Measurements from ENCODE around the gene CES1.
"Not testable (repeated sequence)": the region's sequence is repeated elsewhere in the genome, so short reads cannot be mapped to it uniquely, and the experiment has no call there.

The CES1 gene

DNA sequence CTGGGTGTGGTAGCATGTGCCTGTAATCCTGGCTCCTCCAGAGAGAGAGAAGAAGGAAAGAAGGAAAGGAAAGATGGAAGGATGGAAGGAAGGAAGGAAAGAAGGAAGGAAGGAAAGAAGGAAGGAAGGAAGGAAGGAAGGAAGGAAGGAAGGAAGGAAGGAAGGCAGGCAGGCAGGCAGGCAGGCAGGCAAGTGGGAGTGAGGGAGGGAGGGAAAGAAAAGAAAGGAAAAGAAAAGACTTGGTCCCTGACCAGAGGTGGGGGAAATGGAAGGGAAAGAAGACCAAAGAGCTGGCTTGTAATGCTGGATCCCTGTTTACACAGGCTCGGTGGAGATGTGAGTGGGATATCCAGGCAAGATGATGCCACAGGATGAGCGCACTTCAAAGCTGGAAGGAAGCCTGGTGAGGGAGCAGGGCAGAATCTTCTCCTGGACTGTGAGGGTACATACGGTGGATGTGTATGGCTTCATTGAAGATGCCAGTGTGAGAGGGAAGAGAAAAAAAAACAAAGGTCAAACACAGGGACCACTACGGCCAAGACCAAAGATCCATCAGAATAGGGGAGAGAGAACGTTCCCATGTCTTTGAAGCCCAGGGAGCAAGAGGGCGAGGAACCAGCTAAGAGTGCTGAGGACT is 2.1 kb downstream of the CES1 start:
- no peak for DNase-seq (ENCODE audit: low read depth)

DNA sequence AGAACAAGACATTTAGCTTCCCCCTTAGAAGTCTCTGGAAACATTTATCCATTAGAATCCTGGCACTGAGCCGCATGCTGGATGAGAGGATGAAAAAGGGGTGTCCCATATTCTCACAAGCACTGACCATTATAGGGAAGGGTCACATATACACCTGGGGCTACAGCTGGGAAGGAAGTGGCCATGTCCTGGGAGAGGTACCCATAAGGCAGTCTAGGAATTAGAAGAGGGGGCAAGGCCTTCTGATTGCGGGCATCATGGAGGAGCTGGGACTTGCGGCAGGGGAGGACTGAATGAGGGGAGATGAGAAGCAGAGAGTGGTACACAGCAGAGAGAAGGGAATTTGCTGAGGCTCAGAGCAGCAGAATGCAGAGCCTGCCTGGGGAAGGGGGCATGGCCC is 3.7 kb downstream of the CES1 start:
- not testable (repeated sequence) for DNase-seq (ENCODE audit: low read depth)

DNA sequence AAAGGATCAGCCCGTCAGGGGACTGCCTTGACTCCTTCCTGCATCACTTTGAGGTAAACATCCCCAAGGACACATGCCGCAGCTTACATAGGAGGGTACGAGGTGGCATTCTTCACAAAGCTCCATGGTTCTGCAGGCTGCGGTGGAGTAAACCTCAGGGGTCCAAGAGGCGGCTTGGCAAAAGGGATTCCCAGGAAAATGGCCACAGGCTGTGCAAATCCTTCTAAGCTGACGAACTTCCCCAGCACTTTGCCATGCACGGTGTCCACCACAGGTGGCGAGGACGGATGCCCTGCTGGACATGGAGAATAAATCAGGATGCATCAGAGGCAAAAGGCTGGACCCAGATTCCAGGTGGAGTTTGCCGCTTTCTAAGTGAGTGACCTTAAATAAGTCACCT is 4.2 kb downstream of the CES1 start:
- no peak for DNase-seq (ENCODE audit: low read depth)

DNA sequence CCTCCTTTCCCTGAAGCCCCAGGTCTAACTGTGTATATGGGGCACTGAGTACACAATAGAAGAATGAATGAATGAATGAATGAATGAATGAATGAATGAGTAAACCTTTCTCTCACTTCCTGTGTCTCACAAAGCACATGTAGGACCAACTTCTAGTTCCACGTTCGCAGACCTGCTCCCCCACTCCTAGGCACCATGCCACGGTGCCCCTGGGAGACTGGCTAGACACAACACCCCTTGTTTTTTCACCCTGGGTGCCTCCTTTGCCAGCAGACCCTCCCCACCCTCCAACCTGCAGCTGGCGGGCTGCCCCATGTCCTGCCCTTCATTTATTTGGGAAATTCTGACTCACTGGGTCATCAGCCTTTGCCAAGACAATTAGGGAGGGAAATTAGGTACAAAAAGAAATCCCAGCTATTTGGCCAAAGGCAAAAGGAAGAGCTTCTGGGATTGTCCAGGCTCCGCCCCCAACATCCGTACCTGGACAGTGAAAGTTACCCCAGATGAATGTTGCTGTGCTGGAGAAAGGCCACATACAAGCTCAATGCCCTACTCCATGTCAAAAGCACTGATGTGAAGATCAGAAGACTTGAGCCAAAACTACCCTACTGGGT is 7.7 kb downstream of the CES1 start:
- DNase-seq (ENCODE audit: low read depth): no peak

DNA sequence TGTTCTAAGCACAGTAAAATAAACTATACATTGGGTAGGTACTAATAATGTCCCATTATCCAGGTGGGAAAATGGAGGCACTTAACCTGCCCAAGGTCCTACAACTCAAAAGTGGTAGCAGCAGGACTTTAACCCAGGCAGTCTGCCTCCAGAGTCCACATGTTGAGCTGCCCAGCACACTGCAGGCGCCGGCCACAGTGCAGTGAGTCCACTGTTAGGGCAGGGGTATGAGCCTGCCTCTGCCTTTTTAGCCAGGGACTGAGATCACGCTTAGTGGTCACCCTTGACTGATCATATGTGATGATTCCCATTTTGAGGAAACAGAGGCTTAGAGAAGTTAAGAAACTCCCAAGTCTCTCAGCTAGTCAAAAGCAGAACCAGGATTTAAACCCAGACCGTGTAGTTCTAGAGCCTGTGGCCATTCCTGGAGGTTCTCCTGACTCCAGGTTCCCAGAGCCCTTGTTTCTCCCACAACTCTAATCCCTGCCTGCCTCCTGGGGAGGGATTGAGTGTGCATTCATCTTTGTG is 8.4 kb downstream of the CES1 start:
- DNase-seq (ENCODE audit: low read depth): no peak

DNA sequence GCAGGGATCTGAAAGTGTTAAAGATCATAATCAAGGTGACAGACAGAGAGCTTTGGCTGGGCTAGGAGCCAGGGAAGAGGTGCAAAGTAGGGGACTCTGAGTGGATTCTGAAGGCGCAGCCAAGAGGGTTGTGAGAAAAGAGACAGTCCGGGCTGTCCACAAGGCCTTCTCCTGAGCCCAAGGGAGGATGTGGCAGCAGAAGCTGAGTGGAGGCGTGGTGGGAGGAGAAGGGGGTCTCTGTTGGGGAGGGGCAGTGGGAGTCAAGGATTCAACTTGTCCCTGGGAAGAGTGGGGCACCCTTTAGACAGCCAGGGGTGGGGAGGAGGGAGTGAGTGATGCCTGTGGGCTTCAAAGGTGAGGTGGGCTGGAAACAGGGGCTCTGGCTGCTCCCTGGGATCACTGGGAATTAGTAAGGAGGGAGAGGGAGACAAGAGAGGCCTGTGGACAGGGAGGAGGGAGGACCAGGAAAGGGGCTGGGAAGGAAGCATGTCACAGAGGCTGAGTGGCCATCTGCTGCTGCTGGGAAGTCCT is 10.6 kb downstream of the CES1 start:
- no peak for DNase-seq (ENCODE audit: low read depth)

DNA sequence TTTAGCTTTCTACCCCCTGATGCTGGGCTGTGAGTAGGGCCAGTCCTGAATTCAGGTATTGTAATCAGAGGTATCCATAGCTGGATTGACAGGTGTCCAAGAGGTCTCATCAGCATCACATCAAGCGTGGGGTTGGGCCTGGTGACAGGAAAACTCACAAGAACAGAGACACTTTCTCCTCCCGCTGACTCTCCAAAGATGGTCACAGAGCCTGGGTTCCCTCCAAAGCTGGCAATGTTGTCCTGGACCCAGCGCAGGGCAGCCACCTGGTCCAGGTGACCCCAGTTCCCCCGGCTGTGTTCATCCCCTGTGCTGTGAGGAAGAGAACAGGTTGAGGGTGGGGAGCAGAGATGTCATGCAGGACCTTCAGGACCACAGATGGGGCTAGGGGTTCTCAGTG is 11.7 kb downstream of the CES1 start:
- no peak for DNase-seq (ENCODE audit: low read depth)

DNA sequence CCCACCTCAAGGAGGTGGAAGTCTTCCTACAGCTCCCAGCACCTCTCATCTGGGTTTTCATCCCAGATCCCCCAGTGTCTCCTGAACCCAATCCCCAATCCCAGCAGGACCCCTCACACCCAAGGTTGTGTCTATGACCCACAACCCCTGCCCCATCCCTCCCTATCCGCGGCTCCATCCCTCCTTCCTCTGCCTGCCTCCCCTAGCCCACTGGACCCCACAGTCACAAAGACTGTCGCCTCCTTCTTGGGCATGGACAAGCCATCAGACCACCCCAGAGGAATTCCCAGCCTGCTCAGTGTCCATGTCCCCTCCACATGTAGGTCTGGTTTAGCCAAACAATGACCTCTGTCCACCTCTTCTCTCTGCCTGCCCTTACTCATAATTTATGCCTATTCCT is 12.3 kb downstream of the CES1 start:
- no peak for DNase-seq (ENCODE audit: low read depth)

DNA sequence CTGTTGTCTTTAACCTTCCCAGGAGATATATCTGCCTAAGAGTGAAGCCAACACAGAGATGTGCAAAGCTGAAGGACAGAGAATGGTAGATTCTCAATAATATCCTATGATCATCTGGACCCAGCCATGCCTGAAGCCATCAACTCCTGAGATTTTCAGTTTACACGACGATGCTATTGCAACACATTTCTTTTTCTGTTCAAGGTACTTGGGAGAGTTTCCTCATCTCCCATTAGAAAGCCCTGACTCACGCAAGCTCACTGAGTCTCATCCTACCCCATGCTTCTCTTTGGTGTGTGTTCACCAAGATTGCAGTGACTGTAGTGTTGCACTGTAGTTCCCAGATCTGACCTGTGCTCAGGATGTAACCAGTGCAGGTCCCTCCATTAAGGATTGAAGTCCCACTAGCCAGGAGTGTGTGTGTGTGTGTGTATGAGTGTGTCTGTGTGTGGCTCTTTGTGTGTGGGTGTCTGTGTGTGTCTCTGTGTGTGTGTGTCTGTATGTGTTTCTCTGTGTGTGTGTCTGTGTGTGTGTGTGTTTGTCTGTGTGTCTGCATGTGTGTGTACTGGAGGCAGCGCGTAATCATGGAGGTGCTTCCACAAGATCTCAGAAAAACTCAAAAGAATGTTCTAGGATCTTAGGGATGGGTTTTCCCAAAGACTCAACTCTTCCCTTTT is 15.5 kb downstream of the CES1 start:
- no peak for DNase-seq (ENCODE audit: low read depth)

DNA sequence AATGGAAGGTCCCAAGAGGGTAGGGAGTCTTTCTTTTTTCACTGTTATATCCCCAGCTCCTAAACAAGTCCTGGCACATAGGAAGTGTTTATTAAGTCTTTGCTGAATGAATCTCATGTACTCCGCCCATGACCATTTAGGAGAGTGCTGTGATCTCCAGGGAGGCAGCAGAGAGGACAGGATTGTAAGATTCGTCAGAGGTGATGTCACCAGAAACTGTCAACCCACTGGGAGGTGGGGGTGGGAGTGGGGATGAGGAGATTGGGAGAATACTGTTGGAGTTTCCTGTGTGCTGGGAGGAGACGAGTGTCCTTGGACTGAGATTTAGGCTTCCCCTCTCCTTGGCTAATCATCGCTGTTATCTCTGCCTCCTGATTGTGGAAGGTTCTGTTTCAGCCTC is 16.7 kb downstream of the CES1 start:
- not testable (repeated sequence) for DNase-seq (ENCODE audit: low read depth)

DNA sequence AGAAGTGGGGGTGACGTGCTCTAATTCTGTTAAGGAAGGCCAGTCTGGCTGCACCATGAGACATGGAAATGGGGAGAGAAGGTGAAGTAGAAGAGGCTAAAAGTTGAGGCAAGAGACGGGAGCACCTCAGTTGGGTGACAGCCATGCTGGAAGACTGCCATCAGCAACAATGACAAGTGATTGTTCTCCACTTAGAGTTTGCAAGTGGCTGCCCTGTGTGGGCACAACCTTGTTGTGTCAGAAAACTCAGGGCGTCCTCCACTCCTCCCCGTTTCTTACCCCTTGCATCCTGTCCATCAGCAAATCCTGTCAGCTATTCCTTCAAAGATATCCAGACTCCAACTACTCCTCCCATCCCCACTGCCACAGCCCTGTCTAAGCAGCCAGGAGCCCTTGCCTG is 17.6 kb downstream of the CES1 start:
- DNase-seq (ENCODE audit: low read depth): no peak

DNA sequence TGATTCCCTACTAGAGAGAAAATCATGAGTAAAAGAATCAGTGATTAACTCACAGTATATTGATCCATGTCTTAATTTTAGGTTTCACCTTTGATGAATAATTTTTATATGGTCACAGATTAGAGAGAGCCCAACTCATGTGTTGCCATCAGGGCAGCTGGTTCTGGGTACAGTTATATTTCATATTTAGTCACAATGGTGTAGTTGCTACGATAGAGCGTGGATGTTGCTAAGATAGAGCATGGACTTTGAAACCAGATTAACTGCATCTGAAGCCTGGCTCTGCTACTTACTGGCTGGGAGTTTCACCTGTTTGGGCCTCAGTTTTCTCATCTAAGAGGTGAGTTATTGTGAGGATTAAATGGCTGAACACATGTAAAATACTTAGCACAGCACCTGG is 18.7 kb downstream of the CES1 start:
- not testable (repeated sequence) for DNase-seq (ENCODE audit: low read depth)

DNA sequence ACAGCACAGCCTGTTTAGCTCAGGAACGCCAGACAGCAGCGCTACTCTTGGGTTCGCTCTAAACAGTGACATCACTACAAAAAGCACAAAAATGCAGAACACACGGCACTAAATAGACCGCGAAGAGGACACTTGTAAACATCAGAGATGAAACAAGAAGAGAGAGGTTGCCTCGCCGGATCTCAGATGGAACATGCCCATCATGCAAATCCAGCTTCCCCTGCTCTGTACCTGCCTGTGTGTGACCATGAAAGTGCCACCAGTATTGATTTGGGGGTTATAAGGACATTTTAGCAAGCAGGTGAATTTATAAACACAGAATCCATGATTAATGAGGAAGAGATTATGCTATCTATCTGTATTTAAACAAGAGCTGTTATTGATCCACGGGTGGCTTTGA is 19.2 kb downstream of the CES1 start:
- not testable (repeated sequence) for DNase-seq (ENCODE audit: low read depth)

DNA sequence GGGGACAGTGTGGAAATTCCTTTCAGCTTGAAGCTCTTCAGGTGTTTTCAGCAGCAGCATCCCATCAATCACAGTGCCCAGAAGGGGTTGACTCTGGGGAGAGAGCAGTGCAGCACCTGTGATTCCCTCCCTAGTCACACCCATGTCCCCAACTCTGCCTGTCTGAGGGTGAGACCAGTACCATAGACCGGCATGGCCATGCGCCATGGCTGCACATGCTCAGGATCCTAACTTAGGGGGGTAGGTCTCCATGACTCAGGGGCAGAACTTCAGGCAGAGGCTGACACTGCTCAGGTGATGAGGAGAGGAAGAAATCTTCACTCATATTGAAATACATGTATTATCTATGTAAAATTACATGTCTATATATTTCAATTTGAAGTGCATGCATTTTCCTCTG is 19.9 kb downstream of the CES1 start:
- no peak for DNase-seq (ENCODE audit: low read depth)

DNA sequence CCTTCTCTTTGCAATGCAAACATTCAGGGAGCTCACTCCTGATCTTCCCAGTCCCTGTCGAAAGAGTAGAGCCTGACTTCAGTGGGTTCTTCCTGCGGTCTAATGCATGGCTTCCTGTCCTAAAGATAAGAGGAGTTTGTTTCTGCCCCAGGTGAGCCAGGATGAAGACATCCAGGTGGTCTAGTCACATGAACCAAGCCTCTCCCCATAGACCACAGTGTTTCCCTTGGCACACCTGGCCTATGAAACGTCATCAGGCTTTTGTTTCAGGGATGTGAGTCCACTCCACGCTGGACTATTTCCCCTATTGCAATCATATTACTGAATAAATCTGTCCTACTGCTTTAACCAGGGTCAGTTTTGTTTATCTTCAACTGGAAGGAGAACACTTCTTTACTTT is 21.1 kb downstream of the CES1 start:
- DNase-seq (ENCODE audit: low read depth): no peak

DNA sequence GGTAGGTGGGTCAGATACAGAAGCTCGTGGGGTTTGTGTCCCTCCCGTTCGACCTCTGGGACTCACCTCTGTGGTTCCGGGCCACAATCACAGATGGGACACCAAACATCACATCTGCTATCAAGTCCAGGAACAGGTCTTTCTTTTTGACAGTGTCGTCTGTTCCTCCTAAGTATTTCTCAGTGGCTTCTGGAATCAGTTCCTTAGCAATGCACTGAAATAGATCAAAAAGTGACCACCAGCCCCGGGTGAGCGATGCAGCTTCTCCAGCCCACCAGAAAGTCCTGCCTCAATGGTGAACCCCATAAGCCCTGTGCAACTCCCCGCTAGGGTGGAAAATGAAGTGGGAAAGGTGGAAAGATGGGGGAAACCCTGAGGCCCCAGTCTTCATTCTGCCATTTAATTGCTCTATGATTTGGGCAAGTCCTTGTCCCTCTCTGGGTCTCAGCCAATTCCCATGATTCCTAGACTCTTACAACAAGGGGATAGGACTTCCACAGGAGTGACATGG is 22.4 kb downstream of the CES1 start:
- peak; percentile 1 for DNase-seq (ENCODE audit: low read depth)

DNA sequence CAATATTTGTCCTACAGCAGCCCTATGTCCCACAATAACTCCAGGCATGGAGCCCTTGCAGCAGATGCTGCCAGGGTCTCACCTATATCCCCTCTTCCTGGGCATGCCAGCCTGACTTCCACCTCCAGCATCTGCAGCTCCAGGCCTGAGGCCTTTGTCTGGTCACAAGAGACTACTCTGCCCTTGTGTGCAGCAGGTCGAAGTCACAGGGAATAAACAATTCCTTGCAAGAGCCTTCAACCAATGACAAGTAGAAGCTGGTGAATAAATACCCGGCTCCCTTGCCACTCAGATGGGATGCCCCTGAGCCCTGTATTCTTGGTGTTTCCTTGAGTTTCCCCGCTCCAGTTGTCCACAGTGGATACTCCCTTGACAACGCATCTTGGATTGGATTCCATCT is 23.0 kb downstream of the CES1 start:
- DNase-seq (ENCODE audit: low read depth): peak; percentile 2

DNA sequence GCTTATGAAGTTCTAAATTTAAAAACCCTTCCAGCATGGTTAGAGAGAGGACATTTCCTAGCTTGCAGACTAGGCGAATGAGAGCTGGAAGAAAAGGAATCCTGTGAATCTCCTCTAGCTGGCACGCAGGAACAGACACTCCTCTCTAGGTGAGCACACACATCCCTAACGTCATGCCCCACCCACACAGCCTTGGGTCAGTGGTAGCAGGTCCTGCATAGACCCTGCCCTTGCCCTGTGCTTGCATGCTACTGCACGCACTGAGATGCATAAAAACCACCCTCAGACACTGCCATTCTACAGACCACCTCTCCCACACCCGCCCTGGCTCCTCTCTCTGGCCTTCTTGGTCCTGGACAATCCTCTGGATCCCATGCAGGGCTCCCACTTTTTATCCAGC is 23.5 kb downstream of the CES1 start:
- no peak for DNase-seq (ENCODE audit: low read depth)

DNA sequence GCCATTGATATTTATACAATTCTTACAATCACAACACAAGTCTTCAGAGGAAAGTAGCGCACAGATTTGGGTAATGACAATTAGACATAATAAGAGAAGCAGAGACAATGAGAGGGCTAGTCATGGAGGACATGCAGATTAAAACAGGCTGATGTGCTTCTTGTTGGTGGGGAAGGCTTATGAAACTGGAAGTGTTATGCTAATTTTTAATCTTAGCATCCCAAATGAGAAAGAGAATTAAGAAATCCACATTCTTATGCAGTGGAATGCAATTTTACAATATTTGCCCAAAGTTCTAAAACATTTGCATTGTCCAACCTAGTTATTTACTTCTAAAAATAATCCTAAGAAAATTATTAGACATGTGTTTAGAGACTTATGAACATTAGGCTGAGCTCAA is 24.6 kb downstream of the CES1 start:
- DNase-seq (ENCODE audit: low read depth): peak; percentile 0

DNA sequence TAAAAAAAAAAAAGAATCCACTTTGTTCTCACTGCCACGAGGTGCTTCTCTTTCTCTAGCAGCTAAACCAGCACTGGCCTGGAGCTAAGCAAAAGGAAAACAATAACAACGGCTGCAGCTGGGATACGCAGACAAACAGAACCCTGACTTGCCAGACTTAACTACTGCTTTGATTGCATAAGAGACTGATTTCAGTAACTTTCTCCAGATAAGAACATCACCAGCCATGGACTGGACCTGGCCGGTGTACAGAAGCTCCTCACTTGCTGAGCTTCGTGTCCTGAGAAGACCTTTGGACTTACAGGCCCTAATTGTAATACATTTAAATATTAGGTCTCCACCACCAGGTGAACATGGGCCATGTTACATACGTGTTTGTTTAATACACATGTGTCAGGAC is 27.8 kb downstream of the CES1 start:
- not testable (repeated sequence) for DNase-seq (ENCODE audit: low read depth)

DNA sequence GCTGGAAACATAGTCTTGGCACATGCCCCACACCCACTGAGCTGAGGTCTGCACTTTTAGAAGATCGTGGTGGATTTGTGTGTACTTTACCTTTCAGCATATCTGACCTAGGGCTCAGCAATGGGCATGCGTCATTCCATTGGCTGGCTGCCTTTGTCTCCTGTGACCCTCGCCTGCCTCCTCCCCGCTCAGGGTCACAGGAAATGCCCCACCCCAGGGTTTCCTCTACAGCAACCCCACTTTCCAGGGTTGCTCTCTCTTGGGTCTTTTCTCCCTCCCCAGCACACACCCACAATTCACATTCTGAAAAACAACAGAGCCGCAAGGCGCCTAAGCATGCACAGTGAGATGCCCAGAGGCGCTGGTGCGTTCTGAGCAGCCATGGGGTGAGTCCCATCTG is 29.2 kb downstream of the CES1 start:
- DNase-seq (ENCODE audit: low read depth): not testable (repeated sequence)

DNA sequence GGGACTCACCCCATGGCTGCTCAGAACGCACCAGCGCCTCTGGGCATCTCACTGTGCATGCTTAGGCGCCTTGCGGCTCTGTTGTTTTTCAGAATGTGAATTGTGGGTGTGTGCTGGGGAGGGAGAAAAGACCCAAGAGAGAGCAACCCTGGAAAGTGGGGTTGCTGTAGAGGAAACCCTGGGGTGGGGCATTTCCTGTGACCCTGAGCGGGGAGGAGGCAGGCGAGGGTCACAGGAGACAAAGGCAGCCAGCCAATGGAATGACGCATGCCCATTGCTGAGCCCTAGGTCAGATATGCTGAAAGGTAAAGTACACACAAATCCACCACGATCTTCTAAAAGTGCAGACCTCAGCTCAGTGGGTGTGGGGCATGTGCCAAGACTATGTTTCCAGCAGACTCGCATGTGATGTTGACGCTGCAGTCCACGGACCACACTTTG is 39.9 kb downstream of the CES1 start:
- not testable (repeated sequence) for DNase-seq (ENCODE audit: low read depth)

DNA sequence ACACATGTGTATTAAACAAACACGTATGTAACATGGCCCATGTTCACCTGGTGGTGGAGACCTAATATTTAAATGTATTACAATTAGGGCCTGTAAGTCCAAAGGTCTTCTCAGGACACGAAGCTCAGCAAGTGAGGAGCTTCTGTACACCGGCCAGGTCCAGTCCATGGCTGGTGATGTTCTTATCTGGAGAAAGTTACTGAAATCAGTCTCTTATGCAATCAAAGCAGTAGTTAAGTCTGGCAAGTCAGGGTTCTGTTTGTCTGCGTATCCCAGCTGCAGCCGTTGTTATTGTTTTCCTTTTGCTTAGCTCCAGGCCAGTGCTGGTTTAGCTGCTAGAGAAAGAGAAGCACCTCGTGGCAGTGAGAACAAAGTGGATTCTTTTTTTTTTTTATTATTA is 41.4 kb downstream of the CES1 start:
- DNase-seq (ENCODE audit: low read depth): not testable (repeated sequence)

Data from fibroblast of gingiva (primary cell).